Measurements from ENCODE around the gene GOLGA5. TPM values are rescaled to one million over a fixed set of nuclear protein-coding genes. Genes with fewer than 3 reads are reported as not detected.

GOLGA5 gene
- total RNA-seq, 8 experiments from 2014 or later, result 28.1 to 67.3 (median 43.5) TPM

DNA sequence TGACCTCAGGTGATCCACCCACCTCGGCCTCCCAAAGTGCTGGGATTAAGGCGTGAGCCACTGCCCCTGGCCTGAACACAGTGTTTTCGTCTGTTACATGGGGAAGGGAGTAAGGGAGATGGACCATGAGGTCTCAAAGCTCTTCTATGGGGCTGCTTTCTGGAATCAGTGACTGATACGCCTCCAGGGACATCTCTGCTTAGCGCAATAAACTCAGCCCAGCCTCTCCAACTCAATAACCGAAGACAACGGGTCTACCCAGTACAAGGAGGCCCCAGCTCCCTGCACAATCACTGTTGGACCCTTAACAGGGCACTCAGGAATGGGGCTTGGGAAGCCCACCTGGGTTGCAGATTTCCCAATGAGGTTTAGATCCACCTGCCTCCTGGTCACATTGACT, 86.2 kb downstream of the GOLGA5 start:
- in situ Hi-C loops (cut with MboI; ENCODE audit: low pct_unique_long_range_greater_than_20kb in 2 of 9, low sequenced_read_pairs in 9 of 9, unreplicated experiment in 9 of 9), result no loop called here
- no peak overlapping the region for H3K4me3 ChIP-seq
- peak; percentile 45 to 81 (median 62) for ATAC-seq (replicated peaks in 6 of 8)
- H3K4me1 ChIP-seq (replicated peaks in 1 of 2), result peaks cover 17 to 27% of the 10 kb centered on the region in 2 donors
- H3K27ac ChIP-seq, result no peak overlapping the region
- 10 to 85% (median 68%) methylated on average over 2 to 4 of the region's 7 CpGs; no CpG with 5 or more reads in 6 of the 10 experiments for WGBS, 10 experiments

DNA sequence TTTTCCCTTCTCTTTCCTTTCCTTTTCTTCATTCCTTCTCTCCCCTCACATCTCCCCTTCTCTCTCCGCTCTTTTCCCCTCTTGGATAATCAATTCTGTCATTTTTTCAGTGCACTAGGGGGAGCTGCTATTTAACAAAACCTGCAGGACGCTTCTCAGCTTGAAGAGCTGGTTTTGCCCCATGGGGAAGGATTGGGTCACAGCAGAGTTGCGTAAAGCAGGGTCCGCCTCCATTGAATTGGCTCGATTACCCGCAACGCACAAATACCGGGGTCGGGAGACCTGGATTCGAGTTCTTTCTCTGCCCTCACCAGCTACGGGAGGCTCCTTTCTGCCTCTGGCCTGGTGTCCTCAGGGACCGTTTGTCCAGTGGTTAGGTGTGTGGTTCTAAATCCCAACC, 86.7 kb downstream of the GOLGA5 start:
- in situ Hi-C loops (cut with MboI; ENCODE audit: low pct_unique_long_range_greater_than_20kb in 2 of 9, low sequenced_read_pairs in 9 of 9, unreplicated experiment in 9 of 9), result no loop called here
- ATAC-seq (replicated peaks in 6 of 8), result peak; percentile 62 to 81 (median 66)
- 25 to 61% (median 46%) methylated on average over 1 to 8 of the region's 12 CpGs; no CpG with 5 or more reads in 1 of the 10 experiments for WGBS, 10 experiments
- Histone ChIP-seq H3K4me3 (no peak overlapping the region), H3K27ac (no peak overlapping the region), H3K4me1 (replicated peaks in 1 of 2) (peaks cover 16 to 24% of the 10 kb centered on the region in 2 donors)

DNA sequence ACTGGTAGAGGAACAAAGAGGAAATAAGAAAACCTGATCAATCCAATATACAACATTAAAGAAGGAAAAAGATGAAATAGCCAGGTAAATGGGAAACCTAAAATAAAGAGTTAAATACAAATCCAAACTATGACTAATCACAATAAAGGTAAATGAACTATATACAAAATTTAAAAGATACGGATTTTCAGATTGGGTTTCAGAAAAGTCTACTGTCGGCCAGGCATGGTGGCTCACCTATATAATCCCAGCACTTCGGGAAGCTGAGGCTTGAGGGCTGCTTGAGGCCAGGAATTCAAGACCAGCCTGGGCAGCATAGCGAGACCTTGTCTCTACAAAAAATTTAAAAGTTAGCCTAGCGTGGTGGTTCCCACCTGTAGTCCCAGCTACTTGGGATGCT, 89.0 kb downstream of the GOLGA5 start:
- WGBS, 10 experiments, result 4 to 93% (median 73%) methylated on average over 1 to 5 of the region's 5 CpGs
- ATAC-seq (replicated peaks in 6 of 8), result no peak
- Histone ChIP-seq H3K27ac (no peak overlapping the region), H3K4me3 (no peak overlapping the region), H3K4me1 (replicated peaks in 1 of 2) (peaks cover 20 to 33% of the 10 kb centered on the region in 2 donors)
- in situ Hi-C loops (cut with MboI; ENCODE audit: low pct_unique_long_range_greater_than_20kb in 2 of 9, low sequenced_read_pairs in 9 of 9, unreplicated experiment in 9 of 9), result no loop called here

DNA sequence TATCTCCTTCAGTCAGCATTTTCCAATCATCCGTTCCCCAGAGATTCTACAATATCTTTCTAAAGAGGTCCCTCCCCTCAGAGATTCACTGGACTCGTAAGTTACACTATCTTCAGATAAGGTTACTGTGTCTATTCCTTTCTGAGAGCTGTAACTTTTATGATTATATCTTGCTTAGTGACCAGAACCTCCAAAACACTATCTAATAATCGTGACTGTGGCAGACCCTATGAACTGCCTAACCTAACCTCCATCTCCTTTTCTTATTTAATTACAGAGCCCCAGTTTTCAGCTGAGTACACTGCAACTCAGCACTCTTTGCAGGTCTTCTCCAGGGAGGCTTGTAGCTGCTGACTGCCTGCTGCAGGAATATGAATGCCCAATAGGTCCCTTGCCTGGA, 90.3 kb downstream of the GOLGA5 start:
- Histone ChIP-seq H3K27ac (no peak overlapping the region), H3K4me3 (no peak overlapping the region), H3K4me1 (replicated peaks in 1 of 2) (peaks cover 17 to 29% of the 10 kb centered on the region in 2 donors)
- ATAC-seq (replicated peaks in 6 of 8), result no peak
- 22 to 100% (median 56%) methylated on average over 1 to 3 of the region's 3 CpGs for WGBS, 10 experiments
- in situ Hi-C loops (cut with MboI; ENCODE audit: low pct_unique_long_range_greater_than_20kb in 2 of 9, low sequenced_read_pairs in 9 of 9, unreplicated experiment in 9 of 9), result no loop called here

DNA sequence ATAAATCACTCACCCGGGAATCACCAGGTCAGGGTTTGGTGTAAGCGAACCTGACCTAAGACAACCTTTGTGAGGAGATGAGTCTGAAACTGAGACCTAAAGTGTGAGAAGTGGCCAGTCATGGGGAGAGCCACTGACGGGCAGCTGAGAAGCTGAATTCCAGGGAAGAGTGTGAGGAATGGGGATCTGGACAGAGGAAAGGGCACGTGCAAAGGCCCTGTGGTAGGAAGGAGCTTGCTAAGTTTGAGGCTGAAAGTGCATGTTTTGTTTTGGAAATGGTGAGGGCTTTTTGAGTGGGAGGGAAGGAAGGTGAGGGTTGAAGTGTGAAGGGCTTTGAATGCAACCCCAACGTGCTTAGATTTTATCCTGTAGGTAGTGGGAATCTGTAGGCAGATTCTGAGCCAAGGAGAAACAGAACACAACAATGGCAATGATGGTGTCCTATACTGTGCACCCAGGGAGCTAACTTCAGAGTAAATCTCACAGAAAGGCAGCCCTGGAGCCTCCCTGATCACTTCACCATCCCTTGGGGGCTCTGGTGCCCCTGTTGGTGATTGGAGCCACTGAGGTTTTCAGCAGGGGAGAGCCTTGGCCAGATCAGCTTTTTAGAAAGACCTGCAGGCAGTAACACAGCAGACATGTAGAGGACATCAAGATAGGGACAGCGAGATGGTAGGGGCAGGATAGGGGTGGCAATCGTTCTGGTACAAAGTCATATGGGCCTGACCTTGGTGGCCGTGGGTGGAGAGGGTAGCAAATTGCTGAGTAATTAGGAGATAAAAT, 91.4 kb downstream of the GOLGA5 start:
- H3K27ac ChIP-seq, result no peak overlapping the region
- WGBS, 10 experiments, result 0 to 92% (median 49%) methylated on average over 1 to 5 of the region's 8 CpGs; no CpG with 5 or more reads in 2 of the 10 experiments

DNA sequence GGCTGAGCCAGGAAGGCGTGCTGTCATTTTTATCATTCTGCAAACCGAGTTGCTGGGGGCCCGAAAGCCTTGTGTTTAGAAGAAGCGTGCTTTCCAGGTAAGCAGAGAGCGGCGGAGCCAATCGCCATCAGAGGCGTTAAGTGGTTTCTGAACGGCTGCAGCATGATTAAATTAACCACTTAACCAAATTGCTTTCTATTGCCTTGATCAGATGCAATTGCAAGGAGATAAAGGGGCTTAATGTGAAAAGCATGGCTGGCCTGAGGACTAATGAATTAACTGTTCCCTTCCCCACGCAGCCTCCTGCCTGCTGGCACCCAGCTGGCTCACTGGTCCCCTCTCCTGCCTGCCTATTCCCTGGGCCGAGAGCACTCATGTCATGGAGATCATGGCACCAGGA, 92.2 kb downstream of the GOLGA5 start:
- peak in 5 of 8 experiments; percentile 29 to 81 (median 57) for ATAC-seq (replicated peaks in 6 of 8)
- 0 to 66% (median 52%) methylated on average over 2 to 10 of the region's 11 CpGs; no CpG with 5 or more reads in 3 of the 10 experiments for WGBS, 10 experiments
- Histone ChIP-seq H3K27ac (peak overlapping the region; percentile 34 to 48), H3K4me3 (no peak overlapping the region), H3K4me1 (replicated peaks in 1 of 2) (peaks cover 12 to 28% of the 10 kb centered on the region in 2 donors)
- in situ Hi-C loops (cut with MboI; ENCODE audit: low pct_unique_long_range_greater_than_20kb in 2 of 9, low sequenced_read_pairs in 9 of 9, unreplicated experiment in 9 of 9), result no loop called here

More for the DNA sequence above, 91.4 kb downstream of the GOLGA5 start:
- Histone ChIP-seq H3K4me1 (replicated peaks in 1 of 2) (peaks cover 17 to 22% of the 10 kb centered on the region in 2 donors), H3K4me3 (no peak overlapping the region)
- ATAC-seq (replicated peaks in 6 of 8), result no peak
- in situ Hi-C loops (cut with MboI; ENCODE audit: low pct_unique_long_range_greater_than_20kb in 2 of 9, low sequenced_read_pairs in 9 of 9, unreplicated experiment in 9 of 9), result no loop called here

DNA sequence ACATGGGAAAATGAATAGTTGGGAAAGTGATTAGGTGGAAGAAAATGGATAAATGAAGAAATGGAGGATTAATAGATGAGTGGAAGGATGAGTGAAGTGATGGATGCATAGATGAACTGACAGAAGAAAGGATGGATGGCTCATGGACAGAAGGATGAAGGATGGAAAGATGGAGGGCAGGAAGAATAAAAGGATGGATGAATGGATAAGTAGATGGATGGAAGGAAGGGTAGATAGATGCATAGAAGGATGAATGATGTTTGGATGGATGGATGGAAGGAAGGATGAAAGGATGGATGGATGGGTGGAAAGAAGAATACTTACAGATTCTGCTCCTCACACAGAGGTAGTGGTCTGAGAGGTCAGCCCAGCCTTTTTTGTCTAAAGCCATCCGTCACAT, 93.1 kb downstream of the GOLGA5 start:
- Histone ChIP-seq H3K4me3 (no peak overlapping the region), H3K4me1 (replicated peaks in 1 of 2) (peaks cover 20 to 37% of the 10 kb centered on the region in 2 donors), H3K27ac (no peak overlapping the region)
- 0 to 100% (median 92%) methylated on average over 1 of the region's 1 CpG; no CpG with 5 or more reads in 4 of the 10 experiments for WGBS, 10 experiments
- in situ Hi-C loops (cut with MboI; ENCODE audit: low pct_unique_long_range_greater_than_20kb in 2 of 9, low sequenced_read_pairs in 9 of 9, unreplicated experiment in 9 of 9), result no loop called here
- ATAC-seq (replicated peaks in 6 of 8), result no peak

DNA sequence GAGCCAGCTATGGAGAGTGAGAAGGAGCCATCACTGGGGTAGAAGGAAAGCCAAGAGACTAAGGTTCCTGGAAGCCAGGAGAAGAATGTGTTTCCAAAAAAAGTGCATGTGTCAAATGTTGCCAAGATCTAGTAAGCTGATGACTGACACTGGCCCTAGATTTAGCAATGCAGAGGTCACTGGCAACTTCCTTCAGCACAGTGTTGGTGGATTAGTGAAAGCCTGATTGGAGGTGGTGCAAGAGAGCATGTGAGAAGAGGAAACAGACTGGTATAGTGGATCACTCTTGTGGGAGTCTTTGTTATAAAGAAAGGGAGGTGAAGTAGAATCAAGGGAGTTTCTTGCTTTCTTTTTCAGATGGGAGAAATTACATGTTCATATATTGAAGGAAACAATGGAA, 94.8 kb downstream of the GOLGA5 start:
- H3K4me3 ChIP-seq, result no peak overlapping the region
- in situ Hi-C loops (cut with MboI; ENCODE audit: low pct_unique_long_range_greater_than_20kb in 2 of 9, low sequenced_read_pairs in 9 of 9, unreplicated experiment in 9 of 9), result no loop called here
- no peak for ATAC-seq (replicated peaks in 6 of 8)
- H3K4me1 ChIP-seq (replicated peaks in 1 of 2), result peaks cover 24 to 40% of the 10 kb centered on the region in 2 donors
- no peak overlapping the region for H3K27ac ChIP-seq

Other genes with a start within 250 kb of the GOLGA5 start
- gene LGMN, start 45.7 kb upstream of the GOLGA5 start, total RNA-seq, result 100 to 1,000 TPM in 3 of 8 experiments, 10 to 100 TPM in 5; 15.2 to 312 (median 54.8) TPM
- gene CHGA, start 128.8 kb downstream of the GOLGA5 start, total RNA-seq, result 10 to 100 TPM in 5 of 8 experiments, 1 to 10 TPM in 2, under 1 TPM in 1; 0.97 to 64.6 (median 35.8) TPM